H9 (cell line): ENCODE results near the gene CABLES1. TPM values are rescaled to one million over a fixed set of nuclear protein-coding genes. Genes with fewer than 3 reads are reported as not detected.
A peak's percentile ranks its signal among the peaks of the same experiment; 100 is the strongest.

ENCODE experiments used
- DNase-seq: peaks from one replicate; pipeline ENCODE4 v3.0.0-alpha.2; 2017
- H2AFZ ChIP-seq: one replicate; pipeline ENCODE4 v1.6.1; 2013; ENCODE audit warnings: mild to moderate bottlenecking, low read length, control low read depth, moderate library complexity
- H2AK5ac ChIP-seq: 2 replicates; pipeline ENCODE4 v1.6.1; 2013; ENCODE audit warnings: low read length, control low read depth, mixed read lengths; ENCODE audit not compliant: insufficient read length
- H2BK120ac ChIP-seq: one replicate; pipeline ENCODE4 v1.6.1; 2013; ENCODE audit warnings: low read depth, mild to moderate bottlenecking, low read length, control low read depth, inconsistent platforms; ENCODE audit not compliant: poor library complexity, severe bottlenecking
- H2BK12ac ChIP-seq: 2 replicates; pipeline ENCODE4 v1.6.1; 2013; ENCODE audit warnings: low read length, control low read depth, mixed read lengths, low read depth; ENCODE audit not compliant: insufficient read length
- H2BK15ac ChIP-seq: 2 replicates; pipeline ENCODE4 v1.6.1; 2013; ENCODE audit warnings: low read depth, low read length, control low read depth
- H2BK20ac ChIP-seq: one replicate; pipeline ENCODE4 v1.6.1; 2013; ENCODE audit warnings: low read depth, mild to moderate bottlenecking, low read length, control low read depth, inconsistent platforms; ENCODE audit not compliant: poor library complexity, severe bottlenecking
- H2BK5ac ChIP-seq: 2 replicates; pipeline ENCODE4 v1.6.1; 2013; ENCODE audit warnings: low read length, control low read depth, mixed read lengths; ENCODE audit not compliant: insufficient read length
- H3K14ac ChIP-seq: 2 replicates; pipeline ENCODE4 v1.6.1; 2013; ENCODE audit warnings: low read length, control low read depth; ENCODE audit not compliant: insufficient read depth
- H3K18ac ChIP-seq: 2 replicates; pipeline ENCODE4 v1.6.1; 2013; ENCODE audit warnings: low read depth, mild to moderate bottlenecking, mixed read lengths, low read length, control low read depth; ENCODE audit not compliant: insufficient read length
- H3K23ac ChIP-seq: 2 replicates; pipeline ENCODE4 v1.6.1; 2013; ENCODE audit warnings: low read length, control low read depth, mixed read lengths, low read depth; ENCODE audit not compliant: insufficient read length
- H3K23me2 ChIP-seq: 2 replicates; pipeline ENCODE4 v1.6.1; 2013; ENCODE audit warnings: low read depth, mild to moderate bottlenecking, mixed read lengths, low read length, control low read depth; ENCODE audit not compliant: insufficient read length, poor library complexity, severe bottlenecking
- H3K27ac ChIP-seq: 2 replicates; pipeline ENCODE4 v1.5.1; 2013; ENCODE audit warnings: low read length, control low read depth, mixed read lengths, low read depth; ENCODE audit not compliant: insufficient read length
- H3K27me3 ChIP-seq: 2 replicates; pipeline ENCODE4 v1.6.1; 2013; ENCODE audit warnings: low read length, control low read depth, inconsistent platforms; ENCODE audit not compliant: insufficient read depth
- H3K4ac ChIP-seq: 2 replicates; pipeline ENCODE4 v1.6.1; 2013; ENCODE audit warnings: low read depth, mild to moderate bottlenecking, control low read depth, inconsistent platforms, low read length, moderate library complexity
- H3K4me1 ChIP-seq: 2 replicates; pipeline ENCODE4 v1.6.1; 2013; ENCODE audit warnings: low read length, control low read depth, inconsistent platforms; ENCODE audit not compliant: insufficient read depth
- H3K4me2 ChIP-seq: 2 replicates; pipeline ENCODE4 v1.6.1; 2013; ENCODE audit warnings: low read length, control low read depth, mixed read lengths; ENCODE audit not compliant: insufficient read length, insufficient read depth
- H3K56ac ChIP-seq: 2 replicates; pipeline ENCODE4 v1.6.1; 2013; ENCODE audit warnings: low read depth, mild to moderate bottlenecking, mixed read lengths, low read length, control low read depth; ENCODE audit not compliant: insufficient read length
- H3K79me1 ChIP-seq: 2 replicates; pipeline ENCODE4 v1.6.1; 2013; ENCODE audit warnings: low read depth, mild to moderate bottlenecking, moderate library complexity, low read length, control low read depth, inconsistent platforms; ENCODE audit not compliant: insufficient read depth, poor library complexity, severe bottlenecking
- H3K79me2 ChIP-seq: 2 replicates; pipeline ENCODE4 v1.6.1; 2013; ENCODE audit warnings: low read length, control low read depth, inconsistent platforms; ENCODE audit not compliant: insufficient read depth
- H3K9ac ChIP-seq: 2 replicates; pipeline ENCODE4 v1.6.1; 2013; ENCODE audit warnings: low read length, control low read depth, mixed read lengths; ENCODE audit not compliant: insufficient read length; ENCODE audit errors: extremely low read depth
- H3K9me3 ChIP-seq: one replicate; pipeline ENCODE4 v1.6.1; 2013; ENCODE audit warnings: low read depth, low read length, inconsistent platforms; ENCODE audit not compliant: control insufficient read depth
- H3T11ph ChIP-seq: one replicate; pipeline ENCODE4 v1.6.1; 2013; ENCODE audit warnings: mild to moderate bottlenecking, low read length, control low read depth, inconsistent platforms
- H4K20me1 ChIP-seq: one replicate; pipeline ENCODE4 v1.6.1; 2013; ENCODE audit not compliant: control insufficient read depth, insufficient read length, insufficient read depth
- H4K5ac ChIP-seq: 2 replicates; pipeline ENCODE4 v1.6.1; 2013; ENCODE audit warnings: low read depth, mild to moderate bottlenecking, mixed read lengths, low read length, control low read depth; ENCODE audit not compliant: insufficient read length
- H4K8ac ChIP-seq: replicated peaks from 2 replicates; pipeline ENCODE4 v1.6.1; 2013; ENCODE audit warnings: low read length, control low read depth, mixed read lengths, low read depth; ENCODE audit not compliant: insufficient read length
- H4K91ac ChIP-seq: 2 replicates; pipeline ENCODE4 v1.6.1; 2013; ENCODE audit warnings: low read depth, mild to moderate bottlenecking, moderate library complexity, mixed read lengths, low read length, control low read depth; ENCODE audit not compliant: insufficient read length
- H3K27ac Mint-ChIP-seq, 3 experiments: 2 replicates in 2 of 3; 3 replicates in 1 of 3; pipeline ENCODE4 v1.8.0; 2020 to 2021; ENCODE audit warnings: mixed read lengths in 3 of 3, mild to moderate bottlenecking in 1 of 3, moderate library complexity in 1 of 3
- H3K27me3 Mint-ChIP-seq: 2 replicates; pipeline ENCODE4 v1.8.0; 2021; ENCODE audit warnings: low read depth, mild to moderate bottlenecking, moderate library complexity, mixed read lengths
- H3K36me3 Mint-ChIP-seq, 3 experiments: 2 replicates in 2 of 3; 3 replicates in 1 of 3; pipeline ENCODE4 v1.8.0; 2020 to 2021; ENCODE audit warnings: low read depth in 3 of 3, mixed read lengths in 3 of 3; ENCODE audit not compliant: insufficient read depth in 1 of 3
- H3K4me1 Mint-ChIP-seq, 2 experiments: 2 replicates each; pipeline ENCODE4 v1.8.0; 2020; ENCODE audit warnings: mixed read lengths in 2 of 2
- H3K4me3 Mint-ChIP-seq, 2 experiments: 2 replicates in 1 of 2; 3 replicates in 1 of 2; pipeline ENCODE4 v1.8.0; 2020 to 2021; ENCODE audit warnings: mild to moderate bottlenecking in 2 of 2, mixed read lengths in 2 of 2, moderate library complexity in 1 of 2
- H3K9me3 Mint-ChIP-seq, 2 experiments: 2 replicates in 1 of 2; 3 replicates in 1 of 2; pipeline ENCODE4 v1.8.0; 2020; ENCODE audit warnings: mild to moderate bottlenecking in 2 of 2, mixed read lengths in 2 of 2, moderate library complexity in 1 of 2
- CTCF ChIP-seq: fragments of 200-600 bp; sonication (generic); conservative IDR thresholded peaks from 3 replicates; pipeline ENCODE4 v1.8.0; 2021; ENCODE audit warnings: antibody characterized with exemption, mild to moderate bottlenecking
- WGBS: extraction: QIAGEN DNeasy Blood & Tissue Kit; methylation state at CpG from one replicate; pipeline ENCODE4 v1.1.7; 2013; ENCODE audit warnings: missing lambda C conversion rate, low lambda C conversion rate, mixed read lengths; ENCODE audit not compliant: insufficient read length; ENCODE audit errors: extremely low coverage; 5-methylcytosine and 5-hydroxymethylcytosine counted together
- total RNA-seq: library from RNA; stranded (reverse); gene quantifications from 2 replicates; pipeline ENCODE4 v1.2.1, GENCODE V29; 2021

The CABLES1 gene
- total RNA-seq, 1 experiment from 2014 or later: 27.1 TPM

- Histone ChIP-seq H3K14ac (no peak overlapping the region), H3K27me3 (no peaks in the 10 kb centered on the region), H3K18ac (no peak overlapping the region), H2BK12ac (no peak overlapping the region), H2AK5ac (no peak overlapping the region), H2BK20ac (no peak overlapping the region), H2AFZ (no peak overlapping the region), H2BK120ac (no peak overlapping the region), H3K4me2 (no peak overlapping the region), H4K91ac (no peak overlapping the region), H3K9me3 (no peaks in the 10 kb centered on the region), H3K23ac (no peak overlapping the region), H3K79me1 (no peaks in the 10 kb centered on the region), H3K4ac (no peak overlapping the region), H2BK15ac (no peak overlapping the region), H2BK5ac (no peak overlapping the region), H3K9ac (no peak overlapping the region), H3K27ac (no peak overlapping the region), H3K79me2 (no peaks in the 10 kb centered on the region), H4K20me1 (no peaks in the 10 kb centered on the region), H3K4me1 (no peaks in the 10 kb centered on the region), H4K8ac (no peak overlapping the region), H3K56ac (no peak overlapping the region), H4K5ac (no peak overlapping the region), H3K23me2 (no peaks in the 10 kb centered on the region), H3T11ph (no peak overlapping the region)
- Mint-ChIP-seq H3K27ac (peak overlapping the region in 2 of 3 experiments; percentile 37 to 89; a peak in 2 of 7 replicates), H3K27me3 (peaks cover 1% of the 10 kb centered on the region), H3K9me3 (no peaks in the 10 kb centered on the region), H3K4me3 (no peak overlapping the region; a peak in 1 of 5 replicates), H3K36me3 (peaks cover 21 to 51% (median 43%) of the 10 kb centered on the region in 3 experiments), H3K4me1 (peaks cover 58 to 60% of the 10 kb centered on the region in 2 experiments)
- DNase-seq: no peak
- TF ChIP-seq CTCF: no peak
- whole genome bisulfite sequencing: no CpG with 5 or more reads among the region's 12 CpGs
Measured at GRCh38 chr18:23238651-23239349, 103.5 kb downstream of the CABLES1 start.
